NCI-H2171 (cell line): ENCODE measurements around the gene CDC14B.
"Not testable (repeated sequence)": the region's sequence is repeated elsewhere in the genome, so short reads cannot be mapped to it uniquely, and the experiment has no call there.

ENCODE experiments used
- DNase-seq: peaks from one replicate; lab custom pipeline; 2025; lab: John Stamatoyannopoulos, UW

CDC14B gene

GRCh38 chr9:96550659-96551058 lies 69.0 kb downstream of the CDC14B start:
- no peak for DNase-seq

DNA sequence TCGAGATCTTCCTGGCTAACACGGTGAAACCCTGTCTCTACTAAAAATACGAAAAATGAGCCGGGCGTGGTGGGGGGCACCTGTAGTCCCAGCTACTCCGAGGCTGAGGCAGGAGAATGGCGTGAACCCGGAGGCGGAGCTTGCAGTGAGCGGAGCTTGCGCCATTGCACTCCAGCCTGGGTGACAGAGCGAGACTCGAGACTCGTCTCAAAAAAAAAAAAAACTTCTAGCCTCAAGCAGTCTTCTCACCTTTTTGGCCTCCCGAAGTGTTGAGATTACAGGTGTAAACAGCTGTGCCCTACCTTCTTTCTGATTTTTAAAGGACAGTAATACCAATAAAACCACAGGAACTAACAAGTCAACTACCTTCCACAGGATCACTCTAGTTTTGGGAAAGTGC lies 76.5 kb downstream of the CDC14B start:
- DNase-seq: not testable (repeated sequence)

DNA sequence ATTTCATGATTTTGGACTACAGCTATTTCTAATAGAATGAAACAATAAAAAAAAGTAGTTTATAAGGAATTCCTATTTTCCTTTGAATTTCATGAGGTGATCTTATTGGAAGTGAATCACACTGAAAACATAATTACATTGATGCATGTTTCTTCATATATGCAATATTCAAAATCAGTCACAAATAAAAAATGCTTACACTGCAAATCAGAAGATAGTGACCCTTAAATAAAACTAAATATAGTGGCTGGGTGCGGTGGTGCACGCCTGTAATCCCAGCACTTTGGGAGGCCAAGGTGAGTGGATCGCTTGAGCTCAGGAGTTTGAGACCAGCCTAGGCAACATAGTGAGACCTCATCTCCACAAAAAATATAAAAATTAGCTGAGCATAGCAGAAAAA lies 79.5 kb downstream of the CDC14B start:
- no peak for DNase-seq

- DNase-seq: no peak
Measured at GRCh38 chr9:96532173-96532572, 87.5 kb downstream of the CDC14B start.

DNA sequence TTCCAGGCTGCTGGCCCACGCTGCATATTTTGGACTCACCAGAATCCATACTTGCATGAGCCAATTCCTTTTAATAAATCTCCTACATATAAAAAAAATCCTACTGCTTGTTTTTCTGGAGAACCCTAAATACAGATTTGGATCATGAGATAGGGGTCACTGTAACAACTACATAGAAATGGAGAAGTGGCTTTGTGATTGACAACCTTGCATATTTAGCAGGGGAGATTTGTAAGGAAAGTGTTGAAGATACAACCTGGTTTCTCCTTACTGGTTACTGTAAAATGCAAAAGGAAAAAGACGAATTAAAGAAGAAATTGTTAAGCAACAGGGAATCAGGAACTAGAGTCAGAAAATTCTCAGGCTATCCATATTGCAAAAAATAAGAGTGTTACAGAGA lies 94.9 kb downstream of the CDC14B start:
- DNase-seq: no peak

DNA sequence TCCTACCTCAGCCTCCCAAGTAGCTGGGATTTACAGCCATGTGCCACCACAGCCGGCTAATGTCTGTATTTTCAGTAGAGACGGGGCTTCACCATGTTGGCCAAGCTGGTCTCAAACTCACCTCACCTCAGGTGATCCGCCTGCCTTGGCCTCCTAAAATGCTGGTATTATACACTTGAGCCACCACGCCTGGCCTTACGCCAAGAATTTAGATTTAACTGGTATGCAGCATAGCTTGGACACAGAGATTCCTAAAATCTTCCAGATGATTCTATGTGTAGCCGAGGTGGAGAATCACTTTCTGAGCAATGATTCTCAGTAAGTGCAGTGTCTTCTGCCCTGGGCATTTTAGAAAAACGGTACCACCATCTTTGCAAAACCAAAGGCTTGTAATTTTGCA lies 95.6 kb downstream of the CDC14B start:
- DNase-seq: no peak

DNA sequence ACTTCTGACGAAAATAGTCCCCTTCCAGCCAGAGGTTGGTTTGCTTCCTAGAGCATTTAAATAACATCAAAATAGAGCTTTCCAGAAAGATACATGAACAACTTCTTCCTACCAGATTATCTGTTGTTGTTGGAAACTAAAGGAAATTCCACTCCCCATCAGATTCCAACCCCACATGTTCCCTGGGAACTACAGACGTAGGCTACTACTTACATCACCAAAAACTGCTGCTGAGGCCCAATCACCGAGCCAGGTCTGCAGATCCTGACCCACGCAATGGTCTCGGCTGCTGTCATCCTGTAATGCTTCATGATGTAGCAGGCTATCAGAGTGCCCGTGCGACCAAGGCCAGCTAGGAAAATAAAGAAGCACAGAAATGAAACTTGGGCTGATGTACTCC lies 96.3 kb downstream of the CDC14B start:
- DNase-seq: no peak

- DNase-seq: no peak
Measured at GRCh38 chr9:96522366-96522765, 97.3 kb downstream of the CDC14B start.

GRCh38 chr9:96519787-96520186 lies 99.9 kb downstream of the CDC14B start:
- DNase-seq: no peak

DNA sequence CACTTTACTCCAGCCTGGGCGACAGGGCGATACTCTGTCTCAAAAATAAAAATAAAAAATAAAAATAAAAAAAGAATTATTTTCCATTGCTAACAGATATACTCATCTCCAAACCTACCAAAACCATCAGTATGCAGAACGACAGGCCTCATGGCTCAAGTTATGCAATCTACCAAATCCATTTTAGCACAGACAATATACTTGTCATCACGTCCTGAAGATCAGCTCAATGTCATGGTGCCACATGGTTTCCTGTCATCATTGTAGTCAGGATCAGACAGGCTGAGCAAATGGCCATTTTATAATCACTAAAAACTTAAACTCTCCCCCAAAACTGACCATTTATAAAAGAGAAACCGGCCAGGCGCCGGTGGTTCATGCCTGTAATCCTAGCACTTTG lies 100.5 kb downstream of the CDC14B start:
- DNase-seq: no peak

DNA sequence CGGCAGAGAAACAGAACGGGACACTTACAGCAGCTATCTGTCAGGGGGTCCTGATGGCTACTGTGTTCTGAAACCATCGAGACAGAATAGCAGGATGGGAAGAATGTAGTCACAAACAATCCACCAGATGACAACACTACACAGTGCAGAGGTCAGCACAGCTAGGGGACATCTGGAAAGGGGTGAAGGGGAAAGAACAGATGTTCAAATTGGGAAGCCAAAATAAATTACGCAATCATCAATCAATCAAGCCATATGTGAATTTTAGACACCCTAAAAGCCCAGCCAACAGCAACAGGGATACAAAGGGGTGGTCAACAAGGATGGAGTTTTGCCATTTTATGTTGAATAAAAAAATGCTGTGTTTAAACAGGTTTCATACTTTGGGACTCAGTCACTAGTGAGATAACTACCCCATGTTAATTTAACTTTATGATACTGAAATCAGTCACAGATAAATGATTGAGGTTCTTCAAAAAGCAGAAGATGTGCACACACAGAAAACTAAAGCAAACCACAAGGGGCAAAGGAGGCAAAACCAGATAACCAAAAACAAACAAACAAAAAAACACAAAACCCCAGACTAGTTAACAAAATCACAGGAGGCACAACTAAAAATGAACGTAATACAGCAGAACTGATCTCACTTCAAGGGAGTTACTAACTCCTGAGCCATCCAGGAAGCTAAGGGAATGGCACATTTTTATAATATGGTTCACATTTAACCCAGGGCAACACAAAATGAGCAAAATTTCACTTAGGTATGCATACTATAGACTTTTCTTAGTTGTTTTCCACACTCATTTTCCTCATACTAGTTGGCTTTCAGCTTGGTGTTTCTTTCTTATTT lies 103.8 kb downstream of the CDC14B start:
- DNase-seq: no peak

- DNase-seq: no peak
Measured at GRCh38 chr9:96514800-96515158, 104.9 kb downstream of the CDC14B start.

DNA sequence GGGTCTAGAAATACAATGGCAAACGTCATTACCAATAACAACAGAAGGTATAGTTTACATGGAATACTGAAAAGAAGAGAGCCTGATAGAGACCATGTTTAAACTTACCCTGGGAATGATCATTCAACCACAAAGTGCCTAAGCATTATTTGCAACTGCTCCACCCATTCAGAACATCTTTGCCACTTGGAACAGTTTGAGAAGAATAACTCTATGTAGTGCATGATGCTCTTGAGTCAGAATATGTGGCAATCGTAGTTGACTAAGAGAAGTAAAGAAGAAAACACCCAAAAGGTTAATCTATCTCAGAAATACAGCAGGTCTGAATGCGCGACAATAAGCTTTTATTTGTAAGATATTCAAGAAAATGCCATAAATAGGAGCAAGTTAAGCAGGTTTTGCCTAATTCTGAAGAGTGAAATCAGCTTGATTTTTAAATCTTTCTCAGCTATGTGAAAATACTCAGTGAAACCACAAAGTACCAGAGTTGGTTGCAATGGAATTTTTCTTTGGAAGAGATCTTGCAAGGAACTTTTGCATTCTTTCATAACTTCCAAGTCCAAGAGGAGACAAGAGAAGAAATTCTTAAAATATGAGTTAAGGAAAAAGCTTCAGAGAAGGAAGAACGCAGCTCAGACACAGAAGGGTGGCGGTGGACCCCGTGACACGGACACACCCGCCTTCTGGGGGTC lies 105.4 kb downstream of the CDC14B start:
- no peak for DNase-seq

DNA sequence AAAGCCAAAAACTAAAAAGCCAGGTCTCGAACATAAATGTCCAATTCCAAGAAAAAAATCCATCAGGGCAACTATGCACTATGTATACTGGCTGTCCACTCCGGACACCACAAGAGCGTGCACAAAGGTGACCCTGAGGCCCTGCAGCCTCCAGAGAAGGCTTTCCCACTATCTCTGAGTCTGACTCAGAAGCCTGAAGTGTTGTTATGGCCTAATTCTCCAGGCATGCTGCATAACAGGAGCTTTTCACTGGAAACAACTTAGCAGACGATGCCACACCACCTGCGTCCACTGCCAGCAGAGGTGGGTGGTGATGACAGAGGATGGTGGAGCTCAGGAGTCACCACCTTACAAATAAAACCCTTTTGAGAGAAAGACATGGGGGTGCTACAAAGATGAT lies 106.0 kb downstream of the CDC14B start:
- no peak for DNase-seq

DNA sequence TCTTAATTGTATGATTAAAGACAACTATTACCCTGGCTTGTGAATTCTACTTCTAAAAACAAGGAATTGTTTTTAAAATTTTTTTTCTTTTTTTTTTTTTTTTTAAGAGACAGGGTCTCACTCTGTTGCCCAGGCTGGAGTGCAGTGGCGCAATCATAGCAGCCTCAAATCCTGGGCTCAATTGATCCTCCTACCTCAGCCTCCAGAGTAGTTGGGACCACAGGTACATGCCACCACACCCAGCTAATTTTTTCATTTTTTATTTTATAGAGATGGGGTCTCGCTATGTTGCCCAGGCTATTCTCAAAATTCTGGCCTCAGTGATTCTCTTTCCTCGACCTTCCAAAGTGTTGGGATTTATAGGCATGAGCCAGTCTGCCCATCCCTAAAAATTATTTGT lies 107.4 kb downstream of the CDC14B start:
- no peak for DNase-seq

GRCh38 chr9:96510258-96510657 lies 109.4 kb downstream of the CDC14B start:
- no peak for DNase-seq

DNA sequence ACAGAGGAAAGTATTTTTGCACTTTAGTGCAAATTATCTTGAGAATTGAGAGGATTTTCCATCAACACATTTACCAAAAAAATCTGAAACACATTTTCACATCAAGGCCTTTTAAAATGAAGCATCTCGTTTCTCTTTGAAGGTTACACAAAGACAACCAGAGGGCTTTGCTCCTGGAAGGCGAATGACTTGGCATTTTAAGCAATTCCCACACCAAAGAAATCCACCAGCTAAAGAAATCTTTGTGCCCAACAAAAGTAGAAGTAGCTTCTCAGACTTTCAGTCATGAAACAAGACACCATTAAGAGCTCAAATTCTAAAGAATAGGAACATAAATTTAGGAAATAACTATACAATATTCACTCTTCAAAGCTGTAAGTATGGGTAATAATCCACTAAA lies 109.8 kb downstream of the CDC14B start:
- DNase-seq: no peak

- DNase-seq: no peak
Measured at GRCh38 chr9:96509026-96509425, 110.6 kb downstream of the CDC14B start.

DNA sequence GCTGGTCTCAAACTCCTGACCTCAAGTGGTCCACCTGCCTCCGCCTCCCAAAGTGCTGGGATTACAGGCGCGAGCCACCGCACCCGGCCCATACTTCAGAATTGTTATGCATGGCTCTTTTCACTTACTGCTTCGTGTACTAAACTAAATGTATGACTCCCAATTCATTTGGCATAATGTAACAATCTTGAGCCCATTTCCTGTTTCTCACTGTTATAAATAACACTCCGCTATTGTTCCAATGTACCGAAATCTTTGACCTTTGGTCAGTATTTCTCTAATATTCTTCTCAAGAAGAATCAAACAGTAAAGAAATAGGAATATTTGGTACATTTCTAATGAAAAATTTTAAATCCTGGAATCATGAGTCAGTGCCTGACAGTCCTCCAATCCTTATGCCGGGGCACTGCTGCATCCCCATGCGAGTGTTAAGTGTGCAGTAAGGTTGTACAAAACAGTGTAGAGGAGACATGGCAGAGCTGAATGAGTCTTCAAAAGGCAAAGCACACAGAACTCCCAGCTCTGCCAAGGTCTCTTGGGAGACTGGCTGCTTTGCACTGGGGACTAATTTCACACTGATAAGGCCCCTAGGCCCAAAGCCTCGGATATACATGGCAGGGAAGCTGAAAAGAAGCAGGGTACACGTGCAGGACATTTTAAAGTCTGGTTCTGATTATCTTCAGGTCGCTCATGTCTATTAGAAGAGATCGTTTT lies 111.3 kb downstream of the CDC14B start:
- no peak for DNase-seq

GRCh38 chr9:96505316-96505991 lies 114.2 kb downstream of the CDC14B start:
- DNase-seq: no peak

- no peak for DNase-seq
Measured at GRCh38 chr9:96503918-96504317, 115.7 kb downstream of the CDC14B start.

DNA sequence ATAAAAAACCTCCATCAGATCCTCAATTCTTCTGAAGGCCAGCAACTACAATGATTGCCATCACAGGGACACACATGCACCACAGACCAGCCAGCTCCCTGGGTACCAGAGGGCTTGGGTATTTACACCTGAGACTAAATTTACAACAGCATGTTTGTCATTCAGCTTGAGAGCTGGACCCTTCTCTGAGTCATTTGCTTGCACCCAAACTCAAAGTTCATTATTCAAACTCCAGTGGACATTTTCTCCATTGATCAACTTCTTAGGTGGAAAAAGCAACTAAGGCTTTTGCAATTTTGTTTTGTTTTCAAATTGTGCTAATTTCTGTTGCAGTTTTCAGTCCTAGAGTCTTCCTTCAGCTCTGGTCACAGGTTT lies 116.3 kb downstream of the CDC14B start:
- not testable (repeated sequence) for DNase-seq
